NT2/D1 (cell line): ENCODE data around the gene NFIA.

ENCODE experiments used
- DNase-seq: peaks from one replicate; pipeline ENCODE4 v3.0.0-alpha.2; 2011; ENCODE audit warnings: low read depth, low spot score
- H3K27me3 ChIP-seq: 2 replicates; pipeline ENCODE4 v1.6.0; 2011; ENCODE audit warnings: mild to moderate bottlenecking; ENCODE audit not compliant: insufficient read length, insufficient read depth
- H3K36me3 ChIP-seq: 2 replicates; pipeline ENCODE4 v1.6.1; 2011; ENCODE audit warnings: mild to moderate bottlenecking, low read length, mixed read lengths; ENCODE audit not compliant: insufficient read depth, insufficient read length
- H3K4me1 ChIP-seq: 2 replicates; pipeline ENCODE4 v1.5.1; 2011; ENCODE audit not compliant: insufficient read depth, insufficient read length
- H3K4me3 ChIP-seq: 2 replicates; pipeline ENCODE4 v1.5.1; 2011; ENCODE audit warnings: low read depth; ENCODE audit not compliant: insufficient read length
- H3K9ac ChIP-seq: 2 replicates; pipeline ENCODE4 v1.6.0; 2011; ENCODE audit warnings: low read depth; ENCODE audit not compliant: insufficient read length
- H3K9me3 ChIP-seq: 2 replicates; pipeline ENCODE4 v1.5.1; 2011; ENCODE audit warnings: mild to moderate bottlenecking, low read length; ENCODE audit not compliant: insufficient read depth
- SUZ12 ChIP-seq: IDR thresholded peaks from 2 replicates; pipeline ENCODE4 v1.6.1; 2011; ENCODE audit not compliant: insufficient read length, insufficient read depth; ENCODE audit errors: extremely low read depth
- YY1 ChIP-seq: IDR thresholded peaks from 2 replicates; pipeline ENCODE4 v1.6.1; 2011; ENCODE audit not compliant: insufficient read length, insufficient read depth
- ZNF274 ChIP-seq: IDR thresholded peaks from 2 replicates; pipeline ENCODE4 v1.6.1; 2011; ENCODE audit warnings: mild to moderate bottlenecking, low read depth, low read length

The NFIA gene

GRCh38 chr1:61234587-61234919 lies 152.2 kb downstream of the NFIA start:
- Histone ChIP-seq H3K4me1 (no peaks in the 10 kb centered on the region), H3K4me3 (no peak overlapping the region), H3K9me3 (no peaks in the 10 kb centered on the region), H3K27me3 (no peaks in the 10 kb centered on the region), H3K9ac (no peak overlapping the region), H3K36me3 (no peaks in the 10 kb centered on the region)
- DNase-seq = no peak
- no peak for TF ChIP-seq YY1
- TF ChIP-seq SUZ12 = no peak
- TF ChIP-seq ZNF274 = no peak

DNA sequence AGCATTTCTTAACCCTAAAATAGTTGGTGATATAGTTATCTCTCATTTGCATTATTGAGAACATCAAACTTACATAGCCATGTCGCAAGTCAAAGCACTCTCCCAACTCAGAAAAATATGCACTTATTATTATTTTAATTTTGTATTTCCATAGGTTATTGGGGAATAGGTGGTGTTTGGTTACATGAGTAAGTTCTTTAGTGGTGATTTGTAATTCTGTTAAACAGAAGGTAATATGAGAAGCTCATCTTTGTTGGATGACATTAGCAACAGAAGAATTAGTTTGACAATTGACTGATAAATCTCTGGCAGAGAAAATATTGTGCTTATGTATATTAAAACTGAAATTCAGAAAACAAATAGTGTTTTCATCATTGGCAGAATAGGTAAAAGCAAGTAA lies 154.8 kb downstream of the NFIA start:
- no peaks in the 10 kb centered on the region for H3K4me1 ChIP-seq
- TF ChIP-seq ZNF274 (no peak), YY1 (no peak), SUZ12 (no peak)
- no peak for DNase-seq
- no peaks in the 10 kb centered on the region for H3K27me3 ChIP-seq
- no peaks in the 10 kb centered on the region for H3K36me3 ChIP-seq
- H3K4me3 ChIP-seq = no peak overlapping the region
- H3K9ac ChIP-seq = no peak overlapping the region
- no peaks in the 10 kb centered on the region for H3K9me3 ChIP-seq

DNA sequence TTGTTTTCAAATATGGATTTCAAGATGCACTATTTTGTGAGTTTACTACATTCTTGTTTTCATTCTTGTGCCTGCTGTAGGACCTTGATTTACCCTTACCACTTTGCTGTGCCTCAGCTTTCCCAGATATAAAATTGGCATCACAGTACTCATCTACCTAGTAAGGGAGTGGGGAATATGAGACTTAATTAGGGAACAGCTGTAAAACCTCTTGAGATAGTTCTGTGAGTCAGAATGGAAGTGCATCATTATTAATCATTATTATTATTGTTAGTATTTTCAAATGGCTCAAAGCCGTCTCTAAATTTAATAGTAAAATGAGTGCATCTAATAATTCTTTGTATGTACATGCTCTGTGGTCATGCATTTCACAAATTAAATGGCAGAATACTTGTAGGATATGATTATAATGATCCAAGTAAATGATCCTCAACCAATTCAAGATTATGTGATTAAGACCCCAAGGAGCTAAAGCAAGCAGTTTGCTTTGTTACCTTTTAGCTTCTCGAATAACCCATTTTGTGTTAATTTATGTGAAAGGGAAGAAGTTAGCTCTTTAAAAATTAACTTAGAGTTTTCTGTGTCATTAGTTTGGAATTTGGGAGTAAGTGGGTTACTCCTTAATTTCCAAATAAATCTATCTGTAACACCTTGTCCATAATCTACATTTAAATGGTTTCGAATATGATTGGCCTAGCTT lies 155.4 kb downstream of the NFIA start:
- Histone ChIP-seq H3K27me3 (no peaks in the 10 kb centered on the region), H3K4me3 (no peak overlapping the region), H3K4me1 (no peaks in the 10 kb centered on the region), H3K9me3 (no peaks in the 10 kb centered on the region), H3K36me3 (no peaks in the 10 kb centered on the region), H3K9ac (no peak overlapping the region)
- DNase-seq = no peak
- no peak for TF ChIP-seq YY1
- no peak for TF ChIP-seq ZNF274
- no peak for TF ChIP-seq SUZ12

- Histone ChIP-seq H3K9me3 (no peaks in the 10 kb centered on the region), H3K4me3 (no peak overlapping the region)
- no peak for TF ChIP-seq ZNF274
- no peak for TF ChIP-seq YY1
- no peak for TF ChIP-seq SUZ12
Observed at GRCh38 chr1:61238359-61238665, 156.0 kb downstream of the NFIA start.

DNA sequence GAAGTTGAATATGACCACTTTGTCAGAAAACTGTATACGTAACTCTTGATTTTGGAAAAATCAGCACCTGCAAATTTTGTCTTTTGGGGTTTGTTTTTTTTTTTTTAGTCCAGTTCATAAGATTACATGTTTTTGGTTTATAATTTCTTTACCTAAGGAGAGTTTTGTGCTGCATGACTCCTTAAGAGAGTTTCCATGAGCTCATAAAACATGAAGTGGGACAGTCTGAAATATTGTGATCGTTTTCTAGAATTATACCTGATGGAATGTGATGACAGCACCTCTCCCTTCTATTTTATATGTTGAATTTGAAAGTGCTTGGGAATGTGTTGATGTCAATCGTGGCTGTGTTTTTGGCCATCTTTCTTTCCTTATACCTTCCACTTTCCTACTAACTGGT lies 158.5 kb downstream of the NFIA start:
- H3K9me3 ChIP-seq = no peaks in the 10 kb centered on the region
- no peaks in the 10 kb centered on the region for H3K36me3 ChIP-seq
- TF ChIP-seq YY1 (no peak), ZNF274 (no peak), SUZ12 (no peak)
- H3K9ac ChIP-seq = no peak overlapping the region
- H3K4me1 ChIP-seq = no peaks in the 10 kb centered on the region
- DNase-seq = no peak
- no peaks in the 10 kb centered on the region for H3K27me3 ChIP-seq
- H3K4me3 ChIP-seq = no peak overlapping the region

More at GRCh38 chr1:61238359-61238665, 156.0 kb downstream of the NFIA start:
- no peak for DNase-seq
- H3K27me3 ChIP-seq = no peaks in the 10 kb centered on the region
- no peak overlapping the region for H3K9ac ChIP-seq
- no peaks in the 10 kb centered on the region for H3K4me1 ChIP-seq
- no peaks in the 10 kb centered on the region for H3K36me3 ChIP-seq

DNA sequence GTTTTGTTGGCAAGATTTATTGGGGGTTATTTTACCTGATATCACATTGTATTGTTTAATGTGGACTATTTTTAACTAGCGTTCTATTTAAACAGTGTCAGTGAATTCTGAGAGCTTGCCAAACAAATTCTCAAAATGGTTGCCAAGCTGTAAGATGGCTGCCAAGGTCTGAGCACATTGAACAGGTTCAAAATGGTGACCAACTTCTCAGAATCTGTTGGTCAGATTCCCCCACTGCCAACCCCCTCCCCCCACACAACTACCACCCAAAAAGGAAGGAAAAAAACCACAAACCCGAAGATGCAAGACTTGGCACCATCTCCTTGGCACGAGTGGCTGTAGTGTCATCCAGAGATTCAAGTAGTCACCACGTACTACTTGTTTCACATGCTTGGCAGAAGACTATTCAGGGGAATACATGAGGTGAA lies 159.1 kb downstream of the NFIA start:
- Histone ChIP-seq H3K36me3 (no peaks in the 10 kb centered on the region), H3K9me3 (no peaks in the 10 kb centered on the region), H3K9ac (no peak overlapping the region), H3K4me1 (no peaks in the 10 kb centered on the region), H3K27me3 (no peaks in the 10 kb centered on the region), H3K4me3 (no peak overlapping the region)
- no peak for DNase-seq
- TF ChIP-seq YY1 (peak; percentile 50), ZNF274 (no peak), SUZ12 (no peak)

GRCh38 chr1:61241973-61242381 lies 159.6 kb downstream of the NFIA start:
- no peak for TF ChIP-seq SUZ12
- no peak for TF ChIP-seq ZNF274
- TF ChIP-seq YY1 = no peak
- no peaks in the 10 kb centered on the region for H3K27me3 ChIP-seq
- no peaks in the 10 kb centered on the region for H3K4me1 ChIP-seq
- DNase-seq = no peak
- H3K4me3 ChIP-seq = no peak overlapping the region
- no peaks in the 10 kb centered on the region for H3K9me3 ChIP-seq
- H3K36me3 ChIP-seq = no peaks in the 10 kb centered on the region
- no peak overlapping the region for H3K9ac ChIP-seq
